ENCODE measurements around the gene ZNF526.
A peak's percentile ranks its signal among the peaks of the same experiment; 100 is the strongest.

Gene ZNF526

GRCh38 chr19:42197375-42197817, 22.7 kb upstream of the ZNF526 start:
- DNase-seq = no peak

GRCh38 chr19:42198676-42199439, 21.3 kb upstream of the ZNF526 start:
- no peak for DNase-seq

GRCh38 chr19:42199440-42200115, 20.5 kb upstream of the ZNF526 start:
- peak in 1 of 3 experiments; percentile 70 for DNase-seq

GRCh38 chr19:42200116-42200715, 19.9 kb upstream of the ZNF526 start:
- no peak for DNase-seq

- no peak for DNase-seq
Observed at GRCh38 chr19:42201489-42202289, 18.4 kb upstream of the ZNF526 start.

- DNase-seq = no peak
Observed at GRCh38 chr19:42202290-42202880, 17.7 kb upstream of the ZNF526 start.

GRCh38 chr19:42203700-42204099, 16.4 kb upstream of the ZNF526 start:
- DNase-seq = no peak

- DNase-seq = no peak
Observed at GRCh38 chr19:42204664-42205063, 15.4 kb upstream of the ZNF526 start.

GRCh38 chr19:42206871-42207755, 13.0 kb upstream of the ZNF526 start:
- no peak for DNase-seq

GRCh38 chr19:42207767-42208271, 12.3 kb upstream of the ZNF526 start:
- DNase-seq = no peak

- peak in 1 of 3 experiments; percentile 21 for DNase-seq
Observed at GRCh38 chr19:42208612-42209011, 11.5 kb upstream of the ZNF526 start.

GRCh38 chr19:42212886-42213285, 7.2 kb upstream of the ZNF526 start:
- DNase-seq = no peak

GRCh38 chr19:42214810-42215485, 5.2 kb upstream of the ZNF526 start:
- DNase-seq = no peak

GRCh38 chr19:42216653-42217519, 3.2 kb upstream of the ZNF526 start:
- peak; percentile 50 to 76 (median 74) for DNase-seq

- DNase-seq = peak; percentile 95 to 99 (median 97)
Observed at GRCh38 chr19:42217520-42218437, 2.3 kb upstream of the ZNF526 start, which contains the start of gene DEDD2. Gene DEDD2, minus strand, starts transcription at chr19:42217677. Its CDS starts 670 bp downstream, at chr19:42217007.

- no peak for DNase-seq
Observed at GRCh38 chr19:42220751-42221097, 612 bp downstream of the ZNF526 start.

- DNase-seq = no peak
Observed at GRCh38 chr19:42224940-42225717, 5.0 kb downstream of the ZNF526 start.
